Measurements from ENCODE around the gene SNX24. TPM values are rescaled to one million over a fixed set of nuclear protein-coding genes. Genes with fewer than 3 reads are reported as not detected.

SNX24 gene
- total and polyA plus RNA-seq, 2 of the 4 experiments (the other 2 are of a cell fraction), result 13.8 to 15.0 TPM

GRCh38 chr5:122944051-122944450 is 98.6 kb downstream of the SNX24 start:
- Histone ChIP-seq H3K14ac (replicated peaks; ENCODE audit: low read depth, low read length) (no peak overlapping the region), H3K4me2 (ENCODE audit: low read depth, low read length) (no peak overlapping the region), H2BK5ac (ENCODE audit: low read depth, low read length, poor library complexity, severe bottlenecking) (no peak overlapping the region), H3K23ac (ENCODE audit: low read depth, low read length) (no peak overlapping the region), H3K27me3 (ENCODE audit: control insufficient read depth, insufficient read depth, low read length) (no peaks in the 10 kb centered on the region), H4K5ac (ENCODE audit: low read depth, low read length) (no peak overlapping the region), H3K27ac (ENCODE audit: insufficient read depth, low read length) (no peak overlapping the region), H3K4me1 (ENCODE audit: control insufficient read depth, insufficient read depth, low read length) (no peaks in the 10 kb centered on the region; the same call in 1 of the 2 replicates), H4K8ac (ENCODE audit: low read depth in 2 of 2, low read length in 2 of 2) (no peak overlapping the region), H3K4me3 (ENCODE audit: insufficient read depth, low read depth, low read length) (no peak overlapping the region), H3K9ac (ENCODE audit: low read depth, low read length) (no peak overlapping the region), H4K91ac (ENCODE audit: insufficient read depth, low read depth, low read length) (no peak overlapping the region), H3K4ac (ENCODE audit: low read depth, low read length) (no peak overlapping the region), H3K56ac (ENCODE audit: extremely low read depth, insufficient read depth, low read length) (no peak overlapping the region), H2AK9ac (replicated peaks; ENCODE audit: low read depth, low read length, poor library complexity) (no peak overlapping the region), H3K79me1 (ENCODE audit: low read depth in 1 of 2, low read length in 2 of 2) (no peaks in the 10 kb centered on the region; a peak in 1 of 4 replicates), H3K9me3 (ENCODE audit: control insufficient read depth, insufficient read depth, low read length) (no peaks in the 10 kb centered on the region), H3K36me3 (ENCODE audit: control insufficient read depth, insufficient read depth, low read length) (peaks cover 2% of the 10 kb centered on the region), H2BK120ac (ENCODE audit: low read depth, low read length) (no peak overlapping the region), H3K9me1 (ENCODE audit: insufficient read depth, low read length) (0 out of 2 replicates have a peak, but pooled peaks cover 6% of the 10 kb centered on the region), H4K20me1 (ENCODE audit: insufficient read depth, low read length) (no peaks in the 10 kb centered on the region), H2AFZ (replicated peaks; ENCODE audit: low read length, poor library complexity) (no peak overlapping the region), H2BK15ac (ENCODE audit: low read depth, low read length) (no peak overlapping the region), H2AK5ac (ENCODE audit: low read depth, low read length) (no peak overlapping the region), H3K18ac (ENCODE audit: low read depth, low read length) (no peak overlapping the region), H2BK20ac (ENCODE audit: low read depth, low read length) (no peak overlapping the region)
- dilution Hi-C loops (cut with HindIII; ENCODE audit: low sequenced_read_pairs, unreplicated experiment) (no loop called here), intact Hi-C loops (cut with micrococcal nuclease) (no loop called here), in situ Hi-C loops (cut with MboI; ENCODE audit: low sequenced_read_pairs) (no loop called here)
- DNase-seq, result no peak
- no peak for TF ChIP-seq SMC3 (IDR thresholded peaks at IDR 0.05; ENCODE audit: low read depth, low read length)
- no peak for TF ChIP-seq MAFK (IDR thresholded peaks at IDR 0.05; ENCODE audit: low read depth, low read length)
- TF ChIP-seq MAZ (IDR thresholded peaks at IDR 0.05; ENCODE audit: borderline replicate concordance, low read depth, low read length), result no peak
- TF ChIP-seq RAD21 (IDR thresholded peaks at IDR 0.05; ENCODE audit: low read length), result no peak
- TF ChIP-seq FOS (IDR thresholded peaks at IDR 0.05; ENCODE audit: low read depth, low read length), result no peak
- TF ChIP-seq CHD1 (IDR thresholded peaks at IDR 0.05; ENCODE audit: low read depth, low read length), result no peak
- ChIA-PET POLR2A (ENCODE audit: unreplicated experiment) (no interaction called here), CTCF (no interaction called here)
- BruUV-seq (replicated peaks), result no TSS peak
- no CpG with 5 or more reads among the region's 1 CpG for WGBS, 2 experiments (ENCODE audit: extremely low coverage in 2 of 2, insufficient read length in 1 of 2)
- ATAC-seq (ENCODE audit: low read depth), result no peak
